DND-41 (cell line): ENCODE data around the gene PEMT.
A peak's percentile ranks its signal among the peaks of the same experiment; 100 is the strongest.

Source experiments
- ATAC-seq: fragments of 200-7000 bp; cut with Tn5 transposase; 3 replicates; pipeline ENCODE4 v1.9.1; 2021; ENCODE audit warnings: low read depth; ENCODE audit not compliant: insufficient read depth
- DNase-seq: peaks from one replicate; pipeline ENCODE4 v3.0.0-alpha.2; 2020
- H2AFZ ChIP-seq: 2 replicates; pipeline ENCODE4 v1.6.0; 2012; ENCODE audit warnings: low read depth, low read length
- H3K27ac ChIP-seq: 2 replicates; pipeline ENCODE4 v1.5.1; 2012; ENCODE audit warnings: low read length, inconsistent platforms
- H3K27me3 ChIP-seq: fragments of 200-600 bp; sonication (generic); 2 replicates; pipeline ENCODE4 v1.6.0; 2012; ENCODE audit warnings: low read length, mild to moderate bottlenecking, inconsistent platforms; ENCODE audit not compliant: insufficient read depth, poor library complexity
- H3K36me3 ChIP-seq: 2 replicates; pipeline ENCODE4 v1.5.1; 2012; ENCODE audit warnings: low read length, inconsistent platforms; ENCODE audit not compliant: insufficient read depth
- H3K4me1 ChIP-seq: 2 replicates; pipeline ENCODE4 v1.5.1; 2012; ENCODE audit warnings: mild to moderate bottlenecking, low read length; ENCODE audit not compliant: insufficient read depth
- H3K4me2 ChIP-seq: 2 replicates; pipeline ENCODE4 v1.6.0; 2012; ENCODE audit warnings: mild to moderate bottlenecking, moderate library complexity, low read length, inconsistent platforms; ENCODE audit not compliant: insufficient read depth
- H3K4me3 ChIP-seq, 2 experiments: fragments of 200-600 bp in 1 of 2; shearing (Covaris generic) in 1 of 2; 2 replicates each; pipeline ENCODE4 v1.5.1; 2012 to 2016; ENCODE audit warnings: inconsistent platforms in 2 of 2, low read length in 2 of 2, mild to moderate bottlenecking in 2 of 2, low read depth in 1 of 2, moderate library complexity in 1 of 2
- H3K79me2 ChIP-seq: 2 replicates; pipeline ENCODE4 v1.6.0; 2012; ENCODE audit warnings: low read length, inconsistent platforms; ENCODE audit not compliant: insufficient read depth
- H3K9ac ChIP-seq: 2 replicates; pipeline ENCODE4 v1.6.0; 2012; ENCODE audit warnings: low read depth, mild to moderate bottlenecking, inconsistent platforms, low read length, moderate library complexity
- H3K9me3 ChIP-seq: 2 replicates; pipeline ENCODE4 v1.5.1; 2012; ENCODE audit warnings: low read length, moderate library complexity, mild to moderate bottlenecking, inconsistent platforms; ENCODE audit not compliant: insufficient read depth, severe bottlenecking
- H4K20me1 ChIP-seq: 2 replicates; pipeline ENCODE4 v1.6.0; 2012; ENCODE audit warnings: low read length; ENCODE audit not compliant: insufficient read depth
- CTCF ChIP-seq: IDR thresholded peaks from 2 replicates; pipeline ENCODE4 v1.5.1; 2012; ENCODE audit warnings: borderline replicate concordance, low read length, moderate library complexity, mild to moderate bottlenecking; ENCODE audit not compliant: poor library complexity, severe bottlenecking; ENCODE audit errors: extremely low read depth
- EZH2 ChIP-seq: IDR thresholded peaks from 3 replicates; pipeline ENCODE4 v1.6.1; 2012; ENCODE audit warnings: borderline replicate concordance, low read depth, mild to moderate bottlenecking, moderate library complexity, low read length, inconsistent platforms; ENCODE audit not compliant: severe bottlenecking

The PEMT gene

GRCh38 chr17:17472333-17472920 lies 119.1 kb downstream of the PEMT start:
- H3K9ac ChIP-seq: no peak overlapping the region; the same call in 1 of the 2 replicates
- H3K4me3 ChIP-seq: no peak overlapping the region
- DNase-seq (no peak), ATAC-seq (no peak)
- no peak overlapping the region for H3K4me2 ChIP-seq
- no peaks in the 10 kb centered on the region for H3K27me3 ChIP-seq
- 0 out of 2 replicates have a peak overlapping the region, but pooled peaks have one; percentile 45 for H2AFZ ChIP-seq
- peaks cover 7% of the 10 kb centered on the region for H3K79me2 ChIP-seq
- H3K9me3 ChIP-seq: no peaks in the 10 kb centered on the region
- H3K36me3 ChIP-seq: no peaks in the 10 kb centered on the region; the same call in 1 of the 2 replicates
- 0 out of 2 replicates have a peak overlapping the region, but pooled peaks have one; percentile 28 for H3K27ac ChIP-seq
- no peaks in the 10 kb centered on the region for H4K20me1 ChIP-seq
- TF ChIP-seq EZH2 (no peak), CTCF (no peak)
- peaks cover 15% of the 10 kb centered on the region for H3K4me1 ChIP-seq

GRCh38 chr17:17469996-17470395 lies 121.5 kb downstream of the PEMT start:
- Histone ChIP-seq H3K4me1 (peaks cover 8% of the 10 kb centered on the region), H3K27ac (no peak overlapping the region), H2AFZ (no peak overlapping the region), H3K9ac (no peak overlapping the region), H3K36me3 (no peaks in the 10 kb centered on the region), H3K27me3 (no peaks in the 10 kb centered on the region), H4K20me1 (no peaks in the 10 kb centered on the region), H3K4me2 (no peak overlapping the region), H3K4me3 (no peak overlapping the region), H3K79me2 (no peaks in the 10 kb centered on the region), H3K9me3 (no peaks in the 10 kb centered on the region)
- TF ChIP-seq EZH2 (no peak), CTCF (no peak)
- ATAC-seq: no peak
- DNase-seq: no peak

- Histone ChIP-seq H2AFZ (no peak overlapping the region), H4K20me1 (no peaks in the 10 kb centered on the region), H3K4me3 (no peak overlapping the region), H3K27me3 (no peaks in the 10 kb centered on the region), H3K27ac (no peak overlapping the region), H3K9me3 (no peaks in the 10 kb centered on the region), H3K9ac (no peak overlapping the region), H3K79me2 (no peaks in the 10 kb centered on the region), H3K36me3 (no peaks in the 10 kb centered on the region), H3K4me2 (no peak overlapping the region), H3K4me1 (peaks cover 8% of the 10 kb centered on the region)
- TF ChIP-seq CTCF: no peak
- no peak for TF ChIP-seq EZH2
- DNase-seq (no peak), ATAC-seq (no peak)
These were observed 122.2 kb downstream of the PEMT start for GRCh38 chr17:17469358-17469757.
